Activated T-cell treated with anti-CD3 and anti-CD28 coated beads for 1 hour (primary cell): ENCODE data around the gene PRKCH.
A peak's percentile ranks its signal among the peaks of the same experiment; 100 is the strongest.
"Not testable (repeated sequence)": the region's sequence is repeated elsewhere in the genome, so short reads cannot be mapped to it uniquely, and the experiment has no call there.

ENCODE experiments used
- DNase-seq: peaks from one replicate; pipeline ENCODE4 v3.0.0-alpha.2; 2020; ENCODE audit warnings: low read depth

PRKCH gene

DNA sequence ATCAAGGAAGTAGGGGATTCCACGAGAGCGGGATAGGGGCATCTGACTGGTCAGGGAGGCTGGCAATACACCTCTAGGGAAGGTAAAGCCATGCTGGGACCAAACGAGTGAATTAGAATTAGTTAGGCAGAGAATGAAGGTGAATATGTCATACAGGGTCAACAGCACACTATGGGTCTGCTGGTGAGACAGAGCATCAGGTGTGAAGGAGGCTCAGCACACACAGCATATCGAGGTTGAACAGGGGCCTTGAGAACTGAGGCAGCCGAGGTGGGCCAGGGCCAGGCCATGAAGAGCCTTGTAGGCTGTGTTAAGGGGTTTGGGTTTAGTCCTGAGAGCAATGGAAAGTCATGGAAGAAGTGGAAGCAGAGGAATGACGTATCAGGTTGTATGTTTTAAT lies 137.8 kb downstream of the PRKCH start:
- no peak for DNase-seq

DNA sequence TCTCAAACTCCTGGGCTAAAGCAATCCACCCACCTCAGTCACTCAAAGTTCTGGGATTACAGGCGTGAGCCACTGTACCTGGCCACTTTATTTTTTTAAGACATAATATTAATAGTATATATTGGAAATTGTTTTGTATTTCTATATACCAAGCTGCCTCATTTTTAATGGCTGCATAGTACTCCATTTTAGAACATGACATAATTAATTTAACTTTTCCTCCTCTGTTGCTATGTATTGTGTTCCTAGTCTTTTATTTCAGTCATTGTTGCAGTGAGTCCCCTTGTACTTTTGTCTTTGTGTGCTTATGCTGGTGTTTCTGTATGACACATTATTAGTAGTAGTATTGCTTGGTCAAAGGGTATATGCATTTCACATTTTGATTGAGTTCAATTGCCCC lies 138.7 kb downstream of the PRKCH start:
- DNase-seq = no peak

DNA sequence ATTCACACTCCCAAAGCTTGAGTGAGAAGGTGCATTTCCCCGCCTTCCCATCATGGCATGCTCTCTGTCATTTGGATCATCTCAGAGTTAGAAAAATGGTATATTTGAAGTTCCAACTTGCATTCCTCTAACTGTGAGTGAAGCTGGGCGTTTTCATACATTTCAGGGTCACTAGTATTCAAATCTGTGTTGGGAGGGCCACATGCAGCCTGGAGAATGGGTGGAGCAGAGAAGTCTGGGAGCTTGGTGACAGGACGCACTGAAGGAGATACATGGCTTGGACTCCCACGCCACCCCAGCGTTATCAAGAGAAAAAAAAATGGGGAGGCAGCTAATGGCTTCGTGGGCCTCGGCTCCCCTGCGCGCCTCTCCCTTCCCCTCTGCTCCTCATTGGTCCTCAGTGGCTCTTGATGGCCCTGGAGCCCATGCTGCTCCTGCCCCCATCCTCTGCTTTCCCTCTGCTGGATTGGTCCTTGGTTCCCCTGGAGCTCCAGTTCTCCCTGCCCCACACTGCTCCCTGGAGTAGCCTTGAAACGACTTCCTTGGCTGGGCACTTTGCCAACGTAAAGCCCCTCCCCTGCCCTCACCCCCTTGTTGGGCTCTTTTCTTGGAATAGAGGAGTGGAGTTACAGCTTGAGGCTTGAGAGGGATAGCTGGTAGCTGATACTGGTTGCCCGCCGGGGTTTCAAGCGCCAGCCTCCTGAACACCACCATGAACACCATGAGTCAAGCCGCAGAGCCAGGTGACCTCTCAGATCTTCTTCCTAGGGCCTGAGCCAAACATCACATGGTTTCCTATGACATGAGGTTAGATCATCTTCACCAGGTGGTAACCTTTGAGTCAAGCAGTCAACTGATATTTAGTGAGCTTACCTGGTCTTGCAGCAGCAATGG lies 139.6 kb downstream of the PRKCH start:
- DNase-seq = no peak

DNA sequence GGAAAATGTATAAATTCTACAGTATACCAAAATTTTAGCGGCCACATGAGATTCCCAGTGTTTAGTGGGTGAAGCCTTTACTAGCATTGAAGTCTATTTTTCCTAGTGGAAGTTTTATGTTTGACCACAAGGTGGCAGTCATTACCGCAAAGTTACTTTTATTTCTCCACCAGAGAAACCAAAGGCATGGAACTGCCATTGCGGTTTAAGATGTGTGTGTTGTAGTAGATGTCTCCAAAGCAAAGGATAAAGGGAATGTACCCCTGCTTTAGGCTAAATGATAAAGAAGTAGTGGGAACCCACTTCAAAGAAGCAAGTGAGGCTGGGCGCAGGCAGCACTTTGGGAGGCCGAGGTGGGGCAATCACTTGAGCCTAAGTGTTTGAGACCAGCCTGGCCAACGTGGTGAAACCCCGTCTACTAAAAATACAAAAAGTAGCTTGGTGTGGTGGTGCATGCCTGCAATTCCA lies 140.5 kb downstream of the PRKCH start:
- no peak for DNase-seq

DNA sequence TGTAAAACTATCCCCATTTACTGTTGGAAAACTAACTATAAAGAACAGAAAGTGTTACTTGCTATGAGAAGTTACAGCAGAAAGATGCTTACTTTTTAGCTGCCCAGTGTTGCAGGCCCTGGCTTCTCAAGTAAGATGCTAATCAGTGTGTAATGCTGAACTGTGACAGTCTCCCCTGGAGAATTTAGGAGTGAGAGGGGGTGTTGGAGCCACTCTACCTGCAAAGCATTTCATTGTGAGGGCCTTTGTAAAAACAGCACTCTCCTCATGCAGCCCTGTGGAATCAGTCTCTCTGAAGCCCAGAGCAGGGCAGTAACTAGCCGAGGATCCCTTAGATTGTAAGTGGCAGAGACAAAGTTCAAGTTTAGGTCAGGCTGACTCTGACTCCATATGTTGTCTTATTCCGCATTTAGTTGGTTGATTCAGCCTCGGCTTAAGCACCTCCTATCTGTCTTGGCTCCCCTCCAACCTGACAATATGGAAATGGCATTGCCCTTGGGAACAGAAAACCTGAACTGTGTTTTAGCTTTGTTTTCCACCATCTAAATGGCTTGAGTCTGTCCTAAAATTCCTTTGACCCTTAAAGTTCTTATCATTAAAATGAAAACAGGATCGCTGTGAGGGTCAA lies 141.3 kb downstream of the PRKCH start:
- DNase-seq = no peak

DNA sequence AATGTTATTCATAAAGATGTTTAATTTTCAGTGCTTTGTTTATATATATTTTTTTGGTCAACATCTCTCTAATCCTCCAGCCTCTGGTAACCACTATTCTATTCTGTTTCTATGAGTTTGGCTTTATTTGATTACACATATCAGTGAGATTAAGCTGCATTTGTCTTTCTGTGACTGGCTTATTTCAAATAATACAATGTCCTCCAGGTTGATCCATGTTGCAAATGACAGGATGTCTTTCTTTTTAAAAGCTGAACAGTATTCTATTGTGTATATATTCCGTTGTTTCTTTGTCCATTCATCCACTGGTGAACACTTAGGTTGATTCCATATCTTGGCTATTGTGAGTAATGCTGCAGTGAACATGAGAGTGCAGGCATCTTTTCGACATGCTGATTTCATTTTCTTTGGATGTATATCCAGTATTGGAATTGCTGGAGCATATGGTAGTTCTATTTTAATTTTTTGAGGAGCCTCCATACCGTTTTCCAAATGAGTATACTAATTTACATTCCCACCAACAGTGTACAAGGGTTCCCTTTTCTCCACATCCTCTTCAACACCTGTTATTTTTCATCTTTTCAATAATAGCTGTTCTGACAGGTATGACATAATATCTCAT lies 142.4 kb downstream of the PRKCH start:
- DNase-seq = no peak

DNA sequence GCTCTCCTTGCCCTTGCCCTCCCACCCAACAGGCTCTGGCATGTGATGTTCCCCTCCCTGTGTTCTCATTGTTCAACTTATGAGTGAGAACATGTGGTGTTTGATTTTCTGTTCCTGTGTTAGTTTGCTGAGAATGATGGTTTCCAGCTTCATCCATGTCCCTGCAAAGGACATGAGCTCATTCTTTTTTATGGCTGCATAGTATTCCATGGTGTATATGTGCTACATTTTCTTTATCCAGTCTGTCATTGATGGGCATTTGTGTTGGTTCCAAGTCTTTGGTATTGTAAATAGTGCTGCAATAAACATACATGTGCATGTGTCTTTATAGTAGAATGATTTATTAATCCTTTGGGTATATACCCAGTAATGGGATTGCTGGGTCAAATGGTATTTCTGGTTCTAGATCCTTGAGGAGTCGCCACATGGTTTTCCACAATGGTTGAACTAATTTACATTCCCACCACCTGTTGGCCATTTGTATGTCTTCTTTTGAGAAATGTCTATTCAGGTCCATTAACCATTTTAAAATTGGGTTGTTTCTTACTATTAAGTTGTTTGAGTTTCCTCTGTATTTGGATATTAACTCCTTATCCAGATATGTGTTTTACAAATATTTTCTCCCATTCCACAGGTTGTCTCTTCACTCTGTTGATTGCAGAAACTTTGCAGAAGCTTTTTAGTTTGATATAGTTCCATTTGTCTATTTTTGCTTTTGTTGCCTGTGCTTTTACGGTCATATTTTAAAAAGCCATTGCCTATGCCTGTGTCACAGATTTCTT lies 143.4 kb downstream of the PRKCH start:
- not testable (repeated sequence) for DNase-seq

DNA sequence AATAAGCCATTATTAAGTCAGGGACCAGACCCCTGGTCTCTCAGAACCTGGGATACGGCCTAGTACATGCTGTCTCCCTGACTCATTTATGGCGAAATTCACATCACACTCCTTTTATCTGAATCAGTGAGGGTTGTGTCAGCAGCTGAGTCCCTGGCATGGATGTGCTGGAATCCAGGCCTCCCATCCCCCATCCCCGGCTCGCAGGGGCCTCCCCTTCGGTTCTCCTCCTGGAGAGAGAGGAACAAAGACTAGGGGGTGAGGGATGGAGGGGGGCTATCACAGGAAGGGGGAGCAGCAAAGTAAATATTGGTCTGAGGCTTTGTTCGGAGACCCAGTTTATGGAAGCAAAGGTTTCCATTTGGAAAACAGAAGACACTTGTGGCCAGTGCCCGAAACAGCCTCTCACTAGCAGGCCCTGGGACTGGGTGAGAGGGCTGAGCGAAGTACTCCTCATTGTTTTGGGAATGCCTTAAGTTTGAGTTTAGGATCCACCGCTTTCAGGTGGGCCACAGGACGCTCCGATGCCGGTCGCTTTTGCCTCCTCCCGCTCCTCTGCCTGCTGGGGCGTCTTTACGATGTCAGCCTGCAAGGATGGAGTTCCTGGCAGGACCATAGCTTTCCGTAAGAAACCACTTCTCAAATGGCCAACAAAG lies 145.0 kb downstream of the PRKCH start:
- no peak for DNase-seq

DNA sequence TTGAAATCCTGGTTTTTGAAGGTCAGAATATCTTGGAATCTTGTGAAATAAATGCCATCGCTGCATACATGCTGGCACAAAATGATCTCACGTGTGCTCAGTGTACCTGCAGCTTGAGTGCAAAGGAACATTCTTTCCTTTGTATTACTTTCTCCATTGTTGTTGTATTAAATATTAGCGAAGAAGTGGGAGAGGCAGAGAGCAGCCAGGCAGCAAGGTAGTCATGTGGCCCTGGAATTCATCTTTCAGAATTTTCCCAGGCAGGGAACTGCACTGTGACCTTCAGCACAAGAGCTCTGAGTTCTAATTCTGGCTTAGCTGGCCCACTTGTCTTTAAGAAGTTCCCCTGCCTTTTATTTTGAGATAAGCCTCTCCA lies 145.5 kb downstream of the PRKCH start:
- DNase-seq = no peak

DNA sequence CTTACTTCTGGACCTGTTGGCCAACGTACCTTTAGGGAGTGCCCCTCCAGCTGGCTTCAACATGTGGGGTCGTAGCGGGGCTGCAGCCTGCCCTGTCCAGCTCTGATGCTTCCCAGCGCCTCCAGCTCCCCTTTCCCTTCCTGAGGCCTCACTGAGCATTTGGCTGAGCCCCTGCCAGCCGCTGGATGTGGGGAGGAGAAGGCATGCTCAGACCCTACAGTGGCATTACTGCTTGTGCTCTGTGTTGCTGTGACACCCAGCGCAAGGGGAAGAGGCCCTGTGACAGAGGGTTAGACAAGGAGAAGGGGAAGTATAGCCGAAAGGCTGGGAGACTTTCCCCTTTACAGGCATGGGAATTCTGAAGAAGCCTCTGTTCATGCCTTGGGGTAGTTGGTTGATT lies 145.9 kb downstream of the PRKCH start:
- DNase-seq = no peak

DNA sequence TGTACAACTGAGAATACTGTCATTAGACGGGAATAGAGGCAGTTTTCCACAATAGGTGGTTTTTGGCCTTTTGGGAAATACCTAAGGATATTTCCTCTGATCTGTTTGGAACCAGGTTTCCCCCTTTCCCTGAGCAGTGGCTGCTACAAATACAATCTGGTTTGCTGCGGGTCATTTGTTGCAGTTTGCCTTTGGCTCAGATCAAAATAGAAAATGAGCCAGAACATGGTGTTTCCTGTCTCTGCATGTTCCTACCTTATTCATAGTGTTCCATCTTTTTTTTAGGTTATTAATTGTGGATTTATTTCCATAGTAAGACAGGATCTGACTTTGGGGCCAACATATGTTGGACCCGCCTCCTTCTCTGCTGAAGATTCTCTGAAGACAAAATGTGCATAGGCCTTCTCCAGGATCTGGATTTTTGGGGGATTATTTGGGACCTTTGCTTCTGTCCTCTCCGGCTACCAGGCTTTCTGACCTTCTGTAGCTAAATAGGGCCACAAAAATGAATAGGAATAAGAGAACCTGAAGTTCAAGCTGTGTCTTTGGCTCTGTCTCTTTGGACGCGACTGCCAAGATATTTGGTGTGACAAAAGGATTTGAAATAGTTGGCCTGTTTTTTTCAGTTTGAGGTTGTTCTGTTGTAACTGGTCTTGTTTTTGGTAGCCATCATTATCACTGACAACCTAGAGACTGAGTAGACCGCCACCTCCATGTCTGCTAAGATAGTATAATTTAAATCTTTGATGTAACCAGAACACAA lies 146.9 kb downstream of the PRKCH start:
- no peak for DNase-seq

DNA sequence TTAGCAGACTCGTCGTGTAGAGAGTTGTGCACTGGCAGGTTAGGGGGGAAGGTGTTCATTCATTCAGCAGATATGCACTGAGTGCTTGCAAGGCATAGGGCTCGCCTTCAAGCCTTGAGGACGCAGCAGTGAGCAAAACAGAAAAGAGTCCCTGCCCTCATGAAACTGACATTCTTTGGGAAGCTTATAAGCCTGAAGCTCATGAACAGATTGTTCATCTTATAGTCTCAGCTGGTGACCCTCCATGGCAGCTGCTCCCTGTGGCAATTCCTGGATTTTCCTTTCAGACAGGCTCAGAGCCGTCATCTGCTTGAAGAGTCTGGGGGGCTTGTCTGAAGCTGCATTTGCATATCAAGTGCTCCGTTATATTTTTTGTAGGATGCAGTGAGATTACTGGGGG lies 148.4 kb downstream of the PRKCH start:
- no peak for DNase-seq

DNA sequence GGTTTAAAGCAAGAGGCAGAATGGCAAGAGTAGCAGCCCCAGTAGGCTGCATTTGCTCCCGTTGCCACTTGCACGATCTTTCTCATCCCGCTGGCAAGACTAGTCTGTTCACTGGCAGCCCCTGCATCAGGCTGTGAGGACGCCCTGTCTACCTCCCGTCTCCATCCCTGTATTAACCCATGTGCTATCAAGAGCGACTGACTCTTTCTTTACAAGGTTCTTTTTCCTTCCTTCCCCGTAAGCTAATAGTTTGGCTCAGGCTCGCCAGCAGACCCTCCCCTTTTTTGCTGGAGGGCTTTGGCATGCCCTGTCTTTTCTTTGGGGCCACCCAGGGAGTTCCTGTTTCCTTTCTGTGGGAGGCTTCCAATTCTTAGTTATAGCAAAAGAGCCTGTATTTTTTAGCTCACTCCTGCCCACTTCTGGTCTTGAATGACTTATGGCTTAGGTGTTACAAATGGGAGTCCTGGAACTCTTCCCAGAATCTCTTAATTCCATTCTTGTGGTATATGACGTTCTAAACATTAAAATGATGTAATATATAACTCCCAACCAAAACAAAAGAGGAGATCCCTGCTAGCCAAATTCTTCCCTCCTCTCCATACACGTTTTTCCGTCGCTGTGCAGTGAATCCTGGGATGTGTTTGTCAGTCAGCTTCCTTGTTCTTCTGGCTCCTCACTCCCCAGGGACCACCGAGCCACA lies 149.0 kb downstream of the PRKCH start:
- DNase-seq = no peak

DNA sequence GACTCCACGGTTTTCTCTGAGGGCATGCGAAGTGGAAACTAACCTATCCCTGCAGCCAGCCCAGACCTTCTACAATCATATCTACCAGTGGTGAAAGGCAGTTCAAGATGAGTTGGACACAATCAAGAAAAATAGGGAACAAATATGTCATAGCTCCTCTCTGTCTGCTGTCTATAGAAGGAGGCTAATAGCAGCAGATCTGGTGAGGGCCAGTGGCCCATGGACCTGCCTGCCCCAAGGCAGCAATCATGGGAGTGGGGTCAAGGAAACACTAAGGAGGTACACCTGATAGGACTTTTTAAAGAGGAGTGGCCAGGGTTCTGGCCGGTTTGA lies 149.5 kb downstream of the PRKCH start:
- no peak for DNase-seq

DNA sequence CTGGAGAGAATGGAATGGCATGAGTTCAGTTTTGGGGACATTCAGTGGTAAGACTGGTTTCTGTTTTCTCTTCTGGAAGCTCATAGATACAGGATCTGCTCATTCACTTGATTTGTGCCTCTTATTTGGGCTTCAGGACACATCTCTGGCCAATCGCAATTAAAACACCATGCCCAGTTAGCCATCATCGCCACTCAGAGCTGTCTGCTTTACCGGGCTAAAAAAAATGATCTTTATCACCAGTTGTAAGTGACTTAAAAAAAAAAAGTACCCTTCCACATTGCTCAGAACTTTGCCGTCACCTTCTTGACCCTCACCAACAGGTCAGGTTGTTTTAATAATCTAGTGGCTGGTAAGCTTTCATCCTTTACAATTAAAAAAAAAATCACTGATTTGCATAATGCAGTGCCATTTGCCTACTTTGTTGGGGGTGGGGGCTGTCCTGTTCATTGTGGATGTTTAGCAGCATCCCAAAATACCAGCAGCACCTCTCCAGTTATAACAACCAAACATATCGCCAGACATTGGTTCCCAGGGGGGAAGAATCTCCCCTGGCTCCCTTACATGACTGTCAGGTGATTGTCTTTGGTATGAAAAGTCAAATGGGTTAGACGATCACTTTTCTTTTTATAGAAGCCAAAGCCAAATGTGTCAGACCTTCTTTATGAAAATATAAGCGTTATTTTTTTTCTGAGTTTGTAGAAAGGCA lies 150.1 kb downstream of the PRKCH start:
- DNase-seq = no peak

DNA sequence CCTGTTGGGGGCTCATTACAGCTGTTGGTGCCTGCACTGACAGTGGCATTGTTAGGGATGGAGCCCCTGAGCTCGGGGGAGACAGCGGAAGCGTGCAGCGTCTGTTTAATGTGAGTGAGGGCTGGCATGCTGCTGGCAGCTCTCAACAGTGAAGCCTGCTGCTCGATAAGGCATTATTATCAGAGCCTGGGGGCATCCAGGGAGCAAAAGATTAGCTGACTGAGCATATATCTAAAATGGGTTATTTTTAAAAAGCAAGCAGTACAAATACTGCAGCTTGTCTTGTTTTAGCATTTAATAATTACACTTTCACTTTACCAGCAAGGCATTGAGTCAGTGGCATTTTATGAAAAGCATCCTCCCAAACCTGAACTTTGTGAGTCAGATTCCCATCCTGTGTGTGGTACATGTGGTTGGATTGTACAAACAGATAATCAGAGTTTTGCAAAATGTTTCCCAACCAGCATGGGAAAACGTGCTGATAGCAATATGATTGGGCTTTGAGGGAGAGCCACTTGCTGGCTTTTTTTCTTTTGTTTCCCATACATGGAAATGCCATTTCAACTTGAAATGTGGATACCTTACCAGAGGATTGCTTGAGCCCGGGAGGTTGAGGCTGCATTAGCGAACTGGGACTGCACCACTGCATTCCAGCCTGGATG lies 150.8 kb downstream of the PRKCH start:
- DNase-seq = no peak

DNA sequence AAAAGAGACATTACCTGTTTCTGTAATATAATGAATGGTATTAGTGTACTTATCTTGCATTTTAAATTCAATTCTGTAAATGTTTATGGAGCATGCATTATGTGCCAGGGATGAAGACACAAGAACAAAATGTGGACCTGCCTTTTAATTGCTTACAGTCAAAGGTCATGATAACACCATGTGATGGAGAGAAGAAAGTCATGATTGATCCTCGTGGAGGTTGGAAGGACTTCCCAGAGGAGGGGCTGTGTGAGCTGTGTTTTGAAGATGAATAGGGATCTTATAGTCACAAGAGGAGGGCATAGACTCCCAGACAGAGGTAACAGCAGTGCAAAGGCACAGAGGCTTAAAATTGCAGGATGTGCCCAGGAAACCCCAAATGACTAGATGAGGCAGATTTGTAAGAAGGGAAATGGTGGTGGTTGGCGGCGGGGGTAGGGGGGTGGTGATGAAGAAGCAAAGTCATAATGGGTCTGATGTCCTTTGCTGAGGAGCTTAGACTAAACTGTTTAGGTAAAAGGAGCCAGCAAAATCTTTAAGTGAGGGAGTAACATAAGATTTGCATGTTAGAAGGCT lies 151.5 kb downstream of the PRKCH start:
- DNase-seq = peak; percentile 43

DNA sequence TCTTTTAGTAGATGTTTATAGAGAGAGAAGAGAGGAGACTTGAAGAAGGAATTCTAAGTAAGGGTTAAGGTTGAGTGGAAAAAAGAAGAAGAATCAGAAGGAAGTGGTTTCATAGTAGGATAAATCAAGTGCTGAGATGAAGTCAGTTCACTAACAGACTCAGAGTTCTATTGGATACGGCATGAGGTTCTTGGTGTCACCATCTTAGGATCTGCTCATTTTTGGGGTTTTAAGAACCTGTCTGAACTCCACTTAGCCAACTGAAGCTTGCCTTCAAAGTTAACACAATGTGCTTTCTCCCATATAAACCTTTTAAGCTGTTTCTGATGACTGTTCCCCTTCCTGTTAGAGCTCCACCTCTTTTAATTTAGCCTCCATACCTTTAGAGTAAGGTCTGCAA lies 152.6 kb downstream of the PRKCH start:
- DNase-seq = no peak

DNA sequence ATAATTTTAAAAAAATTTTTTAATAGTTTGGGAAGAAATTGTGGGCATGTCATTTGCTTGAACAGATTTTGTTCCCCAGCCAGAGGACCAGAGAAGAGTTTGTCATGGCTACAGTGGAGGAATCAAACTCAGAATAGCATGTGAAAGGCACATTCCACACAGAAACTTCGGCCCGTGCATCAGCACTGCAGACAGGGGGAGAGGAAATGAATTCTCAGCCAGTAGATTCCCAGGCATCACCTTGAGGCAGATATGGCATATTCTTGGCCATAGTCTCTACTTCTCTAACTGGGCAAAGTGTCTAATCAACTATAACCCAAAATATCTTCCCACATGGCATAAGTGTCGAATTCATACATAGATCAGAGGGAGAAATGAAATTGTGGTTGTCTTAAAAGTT lies 153.3 kb downstream of the PRKCH start:
- no peak for DNase-seq
